ENCODE results near the gene MUC5B.

DNA sequence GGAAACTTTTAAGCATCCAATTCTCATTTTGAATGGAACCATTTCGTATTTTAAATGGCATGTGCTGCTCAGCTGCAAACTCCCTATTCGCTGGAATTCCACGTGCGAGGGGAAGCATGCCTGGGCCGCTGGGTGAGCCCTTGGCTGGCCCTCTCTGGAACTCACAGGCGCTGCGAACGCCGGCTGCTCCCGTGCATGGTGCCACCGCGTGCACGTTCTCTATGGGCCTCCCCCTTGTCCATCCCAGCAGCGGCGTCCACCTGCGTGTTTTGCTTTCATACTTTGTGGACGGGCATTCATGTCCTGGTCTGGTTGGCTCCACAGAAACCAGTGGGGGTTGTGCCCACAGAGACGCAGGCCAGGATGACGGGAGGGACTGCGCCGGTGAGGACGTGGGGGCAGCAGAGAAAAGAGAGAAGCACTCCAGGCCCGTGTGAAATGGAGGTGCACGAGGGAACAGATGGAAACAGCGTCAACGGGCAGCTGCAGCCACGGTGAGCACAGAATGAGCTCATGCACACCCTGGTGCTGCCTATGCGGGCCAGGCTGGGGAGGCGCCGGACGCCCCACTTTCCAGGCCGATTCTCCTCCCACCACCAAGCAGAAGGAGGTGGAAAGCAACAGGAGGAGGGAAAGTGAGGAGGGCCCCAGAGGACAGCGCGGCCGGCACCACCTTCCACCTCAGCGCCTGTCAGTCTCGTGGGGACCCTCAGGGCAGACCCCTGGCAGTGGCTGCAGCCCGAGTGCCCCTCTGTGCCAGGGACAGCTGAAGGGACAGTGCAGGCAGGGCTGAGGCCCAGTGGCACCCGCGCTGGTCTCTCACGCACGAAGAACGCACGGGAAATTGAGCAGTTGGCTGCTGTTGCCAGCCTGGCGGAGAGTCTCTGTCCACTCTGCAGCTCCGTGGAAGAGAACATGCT, 57.5 kb downstream of the MUC5B start:
- no peak for TF ChIP-seq REST (IDR thresholded peaks at IDR 0.05; ENCODE audit: insufficient replicate concordance, low read depth)
- no peak for TF ChIP-seq CTCF (IDR thresholded peaks at IDR 0.05; ENCODE audit: insufficient read depth, low read length)
- no peak for TF ChIP-seq POLR2AphosphoS5 (IDR thresholded peaks at IDR 0.05; ENCODE audit: low read depth)
- no peak for TF ChIP-seq GABPA (IDR thresholded peaks at IDR 0.05; ENCODE audit: low read depth)
